Loucy (cell line): ENCODE results near the gene HSD17B8.

ENCODE experiments used
- H2AFZ ChIP-seq: fragments of 200-600 bp; sonication (generic); 2 replicates; pipeline ENCODE4 v1.6.0; 2016; ENCODE audit warnings: antibody characterized with exemption, mild to moderate bottlenecking, low read length, moderate library complexity
- H3F3A ChIP-seq: fragments of 200-600 bp; 2 replicates; pipeline ENCODE4 v1.6.0; 2016; ENCODE audit warnings: antibody characterized with exemption, low read depth, mild to moderate bottlenecking
- H3K27me3 ChIP-seq: fragments of 200-600 bp; sonication (generic); 2 replicates; pipeline ENCODE4 v1.6.1; 2014; ENCODE audit warnings: low read length, mild to moderate bottlenecking; ENCODE audit not compliant: insufficient read depth, poor library complexity, severe bottlenecking
- H3K36me3 ChIP-seq: fragments of 200-600 bp; sonication (generic); 2 replicates; pipeline ENCODE4 v1.6.1; 2016; ENCODE audit warnings: low read length; ENCODE audit not compliant: insufficient read depth
- H3K4me1 ChIP-seq: fragments of 200-600 bp; sonication (generic); 2 replicates; pipeline ENCODE4 v1.5.1; 2014; ENCODE audit warnings: low read length, mild to moderate bottlenecking; ENCODE audit not compliant: insufficient read depth, poor library complexity, severe bottlenecking
- H3K4me2 ChIP-seq: fragments of 200-600 bp; sonication (generic); 2 replicates; pipeline ENCODE4 v1.6.0; 2014; ENCODE audit warnings: antibody characterized with exemption, low read length, low read depth, mild to moderate bottlenecking; ENCODE audit not compliant: poor library complexity, severe bottlenecking
- H3K4me3 ChIP-seq: fragments of 200-600 bp; sonication (generic); 2 replicates; pipeline ENCODE4 v1.5.1; 2014; ENCODE audit warnings: low read length, mild to moderate bottlenecking, mixed read lengths; ENCODE audit not compliant: poor library complexity, severe bottlenecking
- H3K79me2 ChIP-seq: fragments of 200-600 bp; sonication (generic); 2 replicates; pipeline ENCODE4 v1.6.1; 2014; ENCODE audit warnings: low read length; ENCODE audit not compliant: insufficient read depth
- H3K9ac ChIP-seq: fragments of 200-600 bp; sonication (generic); 2 replicates; pipeline ENCODE4 v1.6.0; 2014; ENCODE audit warnings: mild to moderate bottlenecking, low read depth, low read length, moderate library complexity; ENCODE audit not compliant: poor library complexity, severe bottlenecking
- H3K9me2 ChIP-seq: fragments of 200-600 bp; sonication (generic); replicated peaks from 2 replicates; pipeline ENCODE4 v1.6.1; 2016; ENCODE audit warnings: low read depth, low read length, mixed read lengths
- H3K9me3 ChIP-seq: fragments of 200-600 bp; sonication (generic); 2 replicates; pipeline ENCODE4 v1.6.1; 2014; ENCODE audit warnings: mild to moderate bottlenecking, antibody characterized with exemption, low read length, low read depth; ENCODE audit not compliant: insufficient read depth
- H4K20me1 ChIP-seq: fragments of 200-600 bp; sonication (generic); 2 replicates; pipeline ENCODE4 v1.6.0; 2014; ENCODE audit warnings: antibody characterized with exemption, low read length, mild to moderate bottlenecking; ENCODE audit not compliant: insufficient read depth, poor library complexity, severe bottlenecking
- CTCF ChIP-seq: fragments of 200-600 bp; sonication (generic); conservative IDR thresholded peaks from 2 replicates; pipeline ENCODE4 v1.5.1; 2014; ENCODE audit warnings: mild to moderate bottlenecking, antibody characterized with exemption, low read length
- EZH2phosphoT487 ChIP-seq: fragments of 200-600 bp; IDR thresholded peaks from 2 replicates; pipeline ENCODE4 v1.6.1; 2018; ENCODE audit warnings: antibody characterized with exemption, mild to moderate bottlenecking, moderate library complexity, borderline replicate concordance

Gene HSD17B8

DNA sequence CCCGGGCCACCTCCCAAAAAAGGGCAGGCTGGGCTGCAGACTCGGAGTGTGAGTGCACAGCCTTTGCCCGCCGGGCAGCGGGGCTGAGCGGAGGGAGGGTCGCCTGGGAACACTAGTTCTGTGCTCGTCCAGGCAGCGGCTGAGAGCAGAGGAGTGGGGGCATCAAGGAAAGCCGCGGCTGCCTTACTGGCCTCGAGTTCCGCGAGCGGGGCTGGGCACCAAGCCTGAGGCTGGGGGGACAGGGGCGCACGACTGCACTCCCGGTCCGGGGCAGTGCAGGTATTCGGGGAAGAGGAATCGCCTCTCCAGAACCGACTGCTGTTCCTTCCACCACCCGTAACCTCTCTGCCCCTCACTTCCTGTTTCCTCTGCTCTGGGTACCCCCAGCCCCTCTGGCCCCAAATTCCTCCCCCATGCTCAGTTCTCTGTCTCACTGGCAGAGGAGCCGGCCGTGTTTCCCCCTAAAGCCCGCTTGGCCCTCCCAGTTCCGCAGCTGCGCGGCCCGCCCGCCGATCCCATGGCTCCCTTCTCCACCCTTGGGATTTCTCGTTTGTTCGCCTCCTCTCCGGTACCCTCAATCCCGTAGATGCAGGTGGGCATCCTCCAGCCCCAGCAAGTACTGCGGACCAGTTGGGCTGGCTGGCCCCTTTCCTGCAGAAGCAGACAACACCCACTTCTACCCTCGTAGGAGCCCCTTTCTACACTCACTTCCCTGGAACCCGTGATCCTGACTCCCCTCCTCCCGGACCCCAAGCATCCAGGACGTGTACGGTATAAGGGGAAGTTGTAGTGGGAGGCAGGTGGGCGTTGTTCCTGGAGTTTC lies 8.9 kb downstream of the HSD17B8 start:
- Histone ChIP-seq H3K4me1 (peaks cover 6% of the 10 kb centered on the region), H3K79me2 (peaks cover 7% of the 10 kb centered on the region; the same call in 1 of the 2 replicates), H4K20me1 (no peaks in the 10 kb centered on the region), H3K4me2 (no peak overlapping the region), H3K4me3 (no peak overlapping the region), H3K27me3 (no peaks in the 10 kb centered on the region), H3K9me3 (no peaks in the 10 kb centered on the region), H3K9me2 (no peaks in the 10 kb centered on the region), H3F3A (no peaks in the 10 kb centered on the region), H2AFZ (no peak overlapping the region), H3K36me3 (no peaks in the 10 kb centered on the region), H3K9ac (no peak overlapping the region)
- no peak for TF ChIP-seq CTCF
- TF ChIP-seq EZH2phosphoT487 = no peak

DNA sequence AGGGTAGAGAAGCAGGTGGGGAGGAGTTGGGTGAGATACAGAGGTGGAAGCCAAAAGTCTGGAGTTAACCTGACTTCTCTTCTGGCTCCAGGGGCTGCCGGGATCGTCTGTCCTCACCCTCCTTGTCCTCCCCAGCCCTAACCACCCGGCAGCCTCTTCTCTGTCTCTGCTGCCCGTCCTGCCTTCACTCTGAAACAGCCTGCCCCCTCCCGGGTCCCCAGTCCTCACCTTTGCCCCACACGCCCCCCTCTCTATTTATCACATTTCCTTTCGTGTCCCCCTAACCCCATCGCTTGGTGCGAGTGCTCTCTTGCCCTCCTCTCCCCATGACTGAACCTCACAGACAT lies 9.5 kb downstream of the HSD17B8 start:
- H3K27me3 ChIP-seq = no peaks in the 10 kb centered on the region

GRCh38 chr6:33215271-33216116 lies 11.0 kb downstream of the HSD17B8 start:
- Histone ChIP-seq H3K4me1 (no peaks in the 10 kb centered on the region), H3K9ac (no peak overlapping the region), H3F3A (no peaks in the 10 kb centered on the region)

More for the DNA sequence above, 9.5 kb downstream of the HSD17B8 start:
- H3K36me3 ChIP-seq = no peaks in the 10 kb centered on the region
- no peaks in the 10 kb centered on the region for H3F3A ChIP-seq
- peaks cover 3% of the 10 kb centered on the region; the same call in 1 of the 2 replicates for H3K79me2 ChIP-seq
- H3K9me2 ChIP-seq = no peaks in the 10 kb centered on the region
- H3K4me3 ChIP-seq = no peak overlapping the region
- no peak overlapping the region for H3K4me2 ChIP-seq
- no peak overlapping the region for H3K9ac ChIP-seq
- H3K4me1 ChIP-seq = peaks cover 4% of the 10 kb centered on the region
- TF ChIP-seq CTCF (no peak), EZH2phosphoT487 (no peak)
- no peaks in the 10 kb centered on the region for H3K9me3 ChIP-seq
- no peaks in the 10 kb centered on the region for H4K20me1 ChIP-seq
- no peak overlapping the region for H2AFZ ChIP-seq

More at GRCh38 chr6:33215271-33216116, 11.0 kb downstream of the HSD17B8 start:
- no peak overlapping the region for H3K4me3 ChIP-seq
- no peaks in the 10 kb centered on the region for H3K9me2 ChIP-seq
- no peak for TF ChIP-seq EZH2phosphoT487
- TF ChIP-seq CTCF = no peak
- H3K36me3 ChIP-seq = no peaks in the 10 kb centered on the region
- no peak overlapping the region for H3K4me2 ChIP-seq
- H3K9me3 ChIP-seq = no peaks in the 10 kb centered on the region
- no peaks in the 10 kb centered on the region for H3K27me3 ChIP-seq
- H3K79me2 ChIP-seq = no peaks in the 10 kb centered on the region
- H4K20me1 ChIP-seq = no peaks in the 10 kb centered on the region
- no peak overlapping the region for H2AFZ ChIP-seq
